ENCODE data around the gene HSPA1B.
"Not testable (repeated sequence)": the region's sequence is repeated elsewhere in the genome, so short reads cannot be mapped to it uniquely, and the experiment has no call there.

The HSPA1B gene

DNA sequence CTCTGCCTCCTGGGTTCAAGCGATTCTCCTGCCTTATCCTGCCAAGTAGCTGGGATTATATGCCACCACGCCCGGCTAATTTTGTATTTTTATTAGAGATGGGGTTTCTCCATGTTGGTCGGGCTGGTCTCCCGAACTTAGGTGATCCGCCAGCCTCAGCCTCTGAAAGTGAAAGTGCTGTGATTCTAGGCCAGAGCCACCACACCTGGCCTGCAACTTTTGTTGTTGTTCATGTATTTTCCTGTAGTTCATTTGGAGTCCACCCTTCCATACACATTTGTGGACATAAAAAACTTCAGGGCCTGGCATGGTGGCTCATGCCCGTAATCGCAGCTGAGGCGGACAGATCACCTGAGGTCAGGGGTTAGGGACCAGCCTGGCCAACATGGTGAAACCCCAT, 14.5 kb downstream of the HSPA1B start:
- DNase-seq, result no peak
- no peaks in the 10 kb centered on the region for H3K9me3 Mint-ChIP-seq
- peaks cover 33% of the 10 kb centered on the region for H3K4me1 Mint-ChIP-seq
- peaks cover 39% of the 10 kb centered on the region for H3K36me3 Mint-ChIP-seq
- H3K27me3 Mint-ChIP-seq, result no peaks in the 10 kb centered on the region
- CTCF ChIA-PET, result no interaction called here
- no peak overlapping the region for H3K4me3 Mint-ChIP-seq
- H3K27ac Mint-ChIP-seq, result peak overlapping the region; percentile 79

DNA sequence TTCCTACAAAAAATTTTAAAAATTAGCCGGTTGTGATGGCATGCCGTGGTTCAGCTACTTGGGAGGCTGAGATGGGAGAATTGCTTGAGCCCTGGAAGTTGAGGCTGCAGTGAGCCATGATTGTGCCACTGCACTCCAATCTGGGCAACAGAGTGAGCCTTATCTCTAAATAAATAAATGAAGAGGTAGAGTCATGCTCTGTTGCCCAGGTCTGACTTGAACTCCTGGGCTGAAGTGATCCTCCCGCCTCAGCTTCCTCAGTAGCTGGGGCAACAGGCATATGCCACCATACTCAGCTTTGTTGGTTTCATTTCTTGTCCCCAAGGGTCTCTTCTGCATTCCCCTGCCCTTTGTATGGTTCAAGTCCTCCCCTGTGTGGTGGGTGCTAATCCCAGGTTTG, 17.0 kb downstream of the HSPA1B start:
- H3K36me3 Mint-ChIP-seq, result peaks cover 23% of the 10 kb centered on the region
- peaks cover 11% of the 10 kb centered on the region for H3K4me1 Mint-ChIP-seq
- CTCF ChIA-PET, result no interaction called here

DNA sequence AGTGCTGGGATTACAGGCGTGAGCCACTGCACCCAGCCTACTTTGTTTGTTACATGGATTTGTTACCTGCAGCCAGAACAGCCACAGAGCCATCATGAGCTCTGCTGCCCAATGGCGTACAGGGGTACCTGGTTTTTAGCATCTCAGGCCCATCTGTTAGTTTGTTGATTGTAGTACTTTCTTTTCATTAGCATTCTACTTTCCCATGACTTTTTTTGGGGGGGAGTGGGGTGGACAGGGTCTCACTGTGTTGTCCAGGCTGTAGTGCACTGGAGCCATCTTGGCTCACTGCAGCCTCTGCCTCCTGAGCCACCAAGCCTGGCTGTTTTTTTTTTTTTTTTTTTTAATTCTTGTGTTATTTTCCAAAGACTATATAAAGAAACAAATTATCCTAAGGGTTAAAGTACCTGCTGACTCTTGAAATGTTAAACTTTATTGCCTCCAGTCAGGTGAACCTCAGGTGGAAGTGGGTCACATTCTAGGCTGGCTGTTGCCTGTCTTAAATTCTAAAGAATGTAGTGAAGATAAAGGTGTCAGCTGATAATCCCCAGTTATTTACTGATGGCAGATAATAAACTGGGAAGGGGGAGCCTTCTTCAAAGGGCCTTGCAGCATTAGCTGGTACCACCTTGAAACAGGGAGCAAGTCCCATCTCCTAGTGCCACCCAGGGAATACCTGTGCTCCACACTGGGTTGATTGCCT, 19.9 kb downstream of the HSPA1B start:
- no peak overlapping the region for H3K27ac Mint-ChIP-seq
- H3K4me1 Mint-ChIP-seq, result no peaks in the 10 kb centered on the region
- no peaks in the 10 kb centered on the region for H3K27me3 Mint-ChIP-seq
- CTCF ChIA-PET, result no interaction called here
- no peak overlapping the region for H3K4me3 Mint-ChIP-seq
- no peak for DNase-seq
- peaks cover 9% of the 10 kb centered on the region for H3K36me3 Mint-ChIP-seq
- H3K9me3 Mint-ChIP-seq, result peaks cover under 1% of the 10 kb centered on the region

More for the DNA sequence above, 17.0 kb downstream of the HSPA1B start:
- Mint-ChIP-seq H3K9me3 (no peaks in the 10 kb centered on the region), H3K27me3 (no peaks in the 10 kb centered on the region), H3K27ac (no peak overlapping the region), H3K4me3 (no peak overlapping the region)
- DNase-seq, result no peak

DNA sequence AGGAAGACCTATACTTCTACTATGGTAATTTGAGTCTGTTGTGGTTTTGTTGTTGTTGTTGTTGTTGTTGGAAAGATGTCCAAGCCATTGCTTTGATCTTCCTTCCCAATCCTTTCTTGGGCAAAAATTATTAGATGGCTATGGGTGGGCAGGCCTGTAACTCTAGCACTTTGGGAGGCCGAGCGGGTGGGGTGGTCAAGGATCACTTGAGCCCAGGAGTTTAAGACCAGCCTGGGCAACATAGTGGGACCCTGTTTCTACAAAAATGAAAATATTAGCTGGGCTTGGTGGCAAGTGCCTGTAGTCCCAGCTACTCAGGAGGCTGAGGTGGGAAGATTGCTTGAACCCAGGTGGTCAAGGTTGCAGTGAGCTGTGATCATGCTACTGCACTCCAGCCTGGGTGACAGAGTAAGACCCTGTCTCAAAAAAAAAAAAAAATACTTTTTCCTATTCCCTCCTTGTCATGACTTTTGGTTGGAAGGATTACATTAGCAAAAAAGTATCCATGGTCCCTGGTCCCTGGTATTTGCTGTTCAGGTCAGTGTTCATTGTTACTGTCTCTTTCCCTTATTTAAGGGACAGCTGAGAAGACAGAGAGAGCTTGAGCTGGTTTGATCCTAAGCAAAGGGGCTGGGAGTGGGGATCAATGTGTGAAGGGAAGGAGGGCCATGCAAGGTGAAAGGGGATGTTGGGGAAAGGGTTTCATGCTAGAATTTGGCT, 23.4 kb downstream of the HSPA1B start:
- Mint-ChIP-seq H3K27me3 (no peaks in the 10 kb centered on the region), H3K9me3 (peaks cover 6% of the 10 kb centered on the region), H3K4me3 (no peak overlapping the region), H3K27ac (no peak overlapping the region), H3K36me3 (peaks cover 3% of the 10 kb centered on the region), H3K4me1 (peaks cover 2% of the 10 kb centered on the region)
- CTCF ChIA-PET, result no interaction called here
- DNase-seq, result no peak

DNA sequence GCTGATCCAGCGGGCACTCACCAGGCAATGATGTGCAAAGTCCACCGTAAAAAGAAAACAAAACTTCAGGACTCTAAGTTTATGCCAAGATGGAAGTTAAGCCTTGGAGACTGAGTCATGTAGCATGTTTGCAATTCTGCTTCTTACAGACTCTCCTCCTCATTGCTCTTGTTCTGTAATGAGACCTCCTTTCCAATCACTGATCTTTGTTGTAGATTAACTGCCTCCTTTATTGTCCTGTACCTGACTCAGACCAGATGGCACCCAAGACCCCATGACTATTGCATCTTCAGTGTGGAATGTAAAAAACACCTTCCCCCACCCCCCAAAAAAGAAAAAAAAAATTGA, 23.9 kb downstream of the HSPA1B start:
- no peaks in the 10 kb centered on the region for H3K27me3 Mint-ChIP-seq
- H3K9me3 Mint-ChIP-seq, result peaks cover 6% of the 10 kb centered on the region
- CTCF ChIA-PET, result no interaction called here
- no peak overlapping the region for H3K27ac Mint-ChIP-seq
- DNase-seq, result no peak
- H3K4me1 Mint-ChIP-seq, result peaks cover 2% of the 10 kb centered on the region
- H3K36me3 Mint-ChIP-seq, result peaks cover 3% of the 10 kb centered on the region
- H3K4me3 Mint-ChIP-seq, result no peak overlapping the region

DNA sequence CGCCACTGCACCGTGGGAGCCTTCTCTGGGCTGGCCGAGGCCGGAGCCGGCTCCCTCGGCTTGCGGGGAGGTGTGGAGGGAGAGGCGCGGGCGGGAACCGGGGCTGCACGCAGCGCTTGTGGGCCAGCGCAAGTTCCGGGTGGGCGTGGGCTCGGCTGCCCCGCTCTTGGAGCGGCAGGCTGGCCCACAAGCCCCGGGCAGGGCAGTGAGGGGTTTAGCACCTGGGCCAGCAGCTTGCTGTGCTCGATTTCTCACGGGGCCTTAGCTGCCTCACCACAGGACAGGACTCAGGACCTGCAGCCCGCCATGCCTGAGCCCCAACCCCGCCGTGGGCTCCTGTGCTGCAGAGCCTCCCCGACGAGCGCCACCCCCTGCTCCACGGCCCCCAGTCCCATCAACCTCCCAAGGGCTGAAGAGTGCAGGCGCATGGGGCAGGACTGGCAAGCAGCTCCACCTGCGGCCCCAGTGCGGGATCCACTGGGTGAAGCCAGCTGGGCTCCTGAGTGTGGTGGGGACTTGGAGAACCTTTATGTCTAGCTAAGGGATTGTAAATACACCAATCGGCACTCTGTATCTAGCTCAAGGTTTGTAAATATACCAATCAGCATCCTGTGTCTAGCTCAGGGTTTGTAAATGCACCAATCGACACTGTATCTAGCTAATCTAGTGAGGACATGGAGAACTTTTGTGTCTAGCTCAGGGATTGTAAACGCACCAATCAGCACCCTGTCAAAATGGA, 24.6 kb downstream of the HSPA1B start:
- not testable (repeated sequence) for DNase-seq, H3K27me3 Mint-ChIP-seq, H3K36me3 Mint-ChIP-seq, H3K4me1 Mint-ChIP-seq, H3K9me3 Mint-ChIP-seq, H3K4me3 Mint-ChIP-seq, H3K27ac Mint-ChIP-seq
- CTCF ChIA-PET, result interaction anchor here (0.8 kb wide), 1 partner anchor 11 kb away, joined by 3 read pairs; the partner anchor contains the start of gene NEU1

DNA sequence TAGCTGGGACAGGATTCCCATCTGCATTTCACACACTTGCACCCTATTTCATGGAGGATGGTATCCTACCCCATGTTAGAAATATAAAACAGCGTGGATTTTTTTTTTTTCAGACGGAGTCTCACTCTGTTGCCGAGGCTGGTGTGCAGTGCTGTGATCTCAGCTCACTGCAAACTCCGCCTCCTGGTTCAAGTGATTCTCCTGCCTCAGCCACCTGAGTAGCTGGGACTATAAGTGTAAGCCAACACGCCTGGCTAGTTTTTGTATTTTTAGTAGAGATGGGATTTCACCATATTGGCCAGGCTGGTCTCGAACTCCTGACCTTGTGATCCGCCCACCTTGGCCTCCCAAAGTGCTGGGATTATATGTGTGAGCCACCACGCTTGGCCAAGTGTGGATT, 30.2 kb downstream of the HSPA1B start:
- H3K27ac Mint-ChIP-seq, H3K4me3 Mint-ChIP-seq, DNase-seq, CTCF ChIA-PET, H3K27me3 Mint-ChIP-seq, H3K9me3 Mint-ChIP-seq: not testable (repeated sequence)
- Mint-ChIP-seq H3K4me1 (peaks cover 12% of the 10 kb centered on the region), H3K36me3 (peaks cover 16% of the 10 kb centered on the region)

DNA sequence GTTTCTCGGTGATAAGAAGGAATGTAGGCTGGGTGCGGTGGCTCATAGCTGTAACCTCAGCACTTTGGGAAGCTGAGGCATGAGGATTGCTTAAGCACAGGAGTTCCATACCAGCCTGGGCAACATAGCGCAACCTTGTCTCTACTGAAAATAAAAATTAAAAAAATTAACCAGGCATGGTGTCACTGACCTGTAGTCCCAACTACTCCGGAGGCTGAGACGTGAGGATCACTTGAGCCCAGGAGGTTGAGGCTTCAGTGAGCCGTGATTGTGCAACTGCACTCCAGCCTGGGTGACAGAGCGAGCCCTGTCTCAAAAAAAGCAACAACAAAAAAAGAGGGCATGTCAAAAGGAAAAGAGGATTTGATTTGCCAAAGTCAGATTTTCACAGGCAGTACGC, 31.2 kb downstream of the HSPA1B start:
- H3K4me1 Mint-ChIP-seq, result peaks cover 15% of the 10 kb centered on the region
- H3K27me3 Mint-ChIP-seq, result no peaks in the 10 kb centered on the region
- peaks cover 16% of the 10 kb centered on the region for H3K36me3 Mint-ChIP-seq
- H3K4me3 Mint-ChIP-seq, result no peak overlapping the region
- no peak for DNase-seq
- H3K27ac Mint-ChIP-seq, result no peak overlapping the region
- CTCF ChIA-PET, result no interaction called here
- no peaks in the 10 kb centered on the region for H3K9me3 Mint-ChIP-seq

DNA sequence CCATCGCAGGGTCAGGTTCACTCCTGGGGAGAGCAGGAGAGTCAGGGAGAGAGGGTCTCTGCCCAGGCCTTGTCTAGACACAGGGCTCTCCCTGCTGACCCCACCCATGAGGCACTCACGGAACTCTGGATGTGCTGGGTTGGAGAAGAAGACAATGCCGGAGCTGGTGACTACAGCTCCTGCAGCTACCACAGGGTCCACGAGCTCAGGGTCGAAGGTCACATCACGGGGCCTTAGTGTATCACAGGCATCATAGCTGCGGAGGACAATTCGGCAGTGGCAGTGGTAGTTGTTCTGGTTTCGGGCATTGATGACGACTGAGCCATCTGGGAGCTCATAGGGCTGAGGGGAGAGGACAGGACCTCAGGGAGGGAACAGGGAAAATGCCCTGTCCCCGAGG, 32.4 kb downstream of the HSPA1B start:
- Mint-ChIP-seq H3K27me3 (no peaks in the 10 kb centered on the region), H3K4me1 (peaks cover 24% of the 10 kb centered on the region), H3K27ac (no peak overlapping the region), H3K9me3 (no peaks in the 10 kb centered on the region), H3K4me3 (peak overlapping the region; percentile 19), H3K36me3 (peaks cover 16% of the 10 kb centered on the region)
- no peak for DNase-seq
- CTCF ChIA-PET, result interaction anchor here (0.6 kb wide), 1 partner anchor 22 kb away, joined by 5 read pairs; no protein-coding TSS in a partner anchor

DNA sequence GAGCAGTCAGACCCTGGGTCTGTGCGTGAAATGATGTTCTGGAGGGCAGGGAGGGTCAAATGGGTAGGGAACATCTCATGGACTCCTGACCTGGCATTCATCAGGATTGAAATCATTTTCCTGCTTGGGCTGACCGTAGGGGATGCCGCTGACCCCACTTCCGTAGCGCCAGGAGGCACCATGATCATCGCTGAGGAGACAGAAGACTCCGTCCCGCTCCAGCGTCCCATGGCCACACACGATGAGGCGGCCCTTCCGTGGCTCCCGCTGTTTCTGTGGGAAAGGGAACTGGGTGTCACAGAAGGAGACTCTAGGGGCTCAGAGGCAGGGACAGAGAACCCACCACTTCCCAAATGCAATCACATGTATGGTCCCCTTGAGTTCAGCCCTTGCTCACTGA, 32.8 kb downstream of the HSPA1B start:
- Mint-ChIP-seq H3K27me3 (peaks cover 4% of the 10 kb centered on the region), H3K9me3 (no peaks in the 10 kb centered on the region), H3K36me3 (peaks cover 14% of the 10 kb centered on the region), H3K27ac (no peak overlapping the region), H3K4me1 (peaks cover 28% of the 10 kb centered on the region), H3K4me3 (no peak overlapping the region)
- DNase-seq, result no peak
- CTCF ChIA-PET, result no interaction called here

DNA sequence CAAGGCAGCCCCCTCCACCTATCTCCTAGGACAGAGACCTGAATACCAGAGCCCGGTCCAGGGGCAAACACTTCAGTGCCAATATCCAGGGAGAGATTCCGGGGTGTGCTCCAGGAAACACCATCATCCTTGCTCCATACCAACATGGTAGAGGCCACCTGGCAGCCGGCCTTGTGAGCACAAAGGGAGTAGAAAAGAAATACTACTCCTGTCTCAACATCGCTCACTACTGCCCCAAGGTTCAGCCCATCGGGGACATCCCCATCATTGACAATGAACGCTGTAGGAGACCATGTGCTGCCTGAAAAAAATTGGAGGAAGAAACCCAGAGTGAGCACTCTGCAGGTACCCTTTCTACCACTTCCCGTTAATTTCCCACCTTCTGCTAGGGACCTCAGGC, 33.6 kb downstream of the HSPA1B start:
- peaks cover 14% of the 10 kb centered on the region for H3K36me3 Mint-ChIP-seq
- peaks cover 28% of the 10 kb centered on the region for H3K4me1 Mint-ChIP-seq
- H3K4me3 Mint-ChIP-seq, result peak overlapping the region; percentile 88
- no peak overlapping the region for H3K27ac Mint-ChIP-seq
- CTCF ChIA-PET, result no interaction called here
- DNase-seq, result no peak
- peaks cover 12% of the 10 kb centered on the region for H3K27me3 Mint-ChIP-seq
- H3K9me3 Mint-ChIP-seq, result no peaks in the 10 kb centered on the region

DNA sequence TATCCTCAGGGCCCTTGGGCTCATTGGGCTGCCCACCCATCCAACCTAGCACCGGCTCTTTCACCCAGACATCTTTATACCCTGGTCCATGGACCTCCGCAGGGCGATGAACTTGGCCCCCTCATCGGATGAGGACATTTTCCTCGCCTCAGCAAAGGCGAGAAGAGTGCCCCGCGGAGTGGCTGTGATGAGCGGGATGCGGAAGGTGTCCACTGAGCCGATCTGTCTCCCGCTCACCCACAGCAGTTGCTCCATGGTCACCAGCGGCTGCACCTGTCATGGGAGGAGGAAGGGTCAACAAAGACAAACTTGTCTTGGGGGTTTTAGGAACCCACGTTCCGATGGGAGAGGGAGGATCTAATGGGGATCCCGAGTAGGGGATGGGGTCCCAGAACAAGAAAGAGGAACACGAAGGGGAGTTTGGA, 34.4 kb downstream of the HSPA1B start:
- H3K9me3 Mint-ChIP-seq, result no peaks in the 10 kb centered on the region
- peaks cover 14% of the 10 kb centered on the region for H3K36me3 Mint-ChIP-seq
- CTCF ChIA-PET, result no interaction called here
- no peak for DNase-seq
- peaks cover 28% of the 10 kb centered on the region for H3K4me1 Mint-ChIP-seq
- H3K4me3 Mint-ChIP-seq, result peak overlapping the region; percentile 88
- peak overlapping the region; percentile 87 for H3K27ac Mint-ChIP-seq
- peaks cover 12% of the 10 kb centered on the region for H3K27me3 Mint-ChIP-seq

DNA sequence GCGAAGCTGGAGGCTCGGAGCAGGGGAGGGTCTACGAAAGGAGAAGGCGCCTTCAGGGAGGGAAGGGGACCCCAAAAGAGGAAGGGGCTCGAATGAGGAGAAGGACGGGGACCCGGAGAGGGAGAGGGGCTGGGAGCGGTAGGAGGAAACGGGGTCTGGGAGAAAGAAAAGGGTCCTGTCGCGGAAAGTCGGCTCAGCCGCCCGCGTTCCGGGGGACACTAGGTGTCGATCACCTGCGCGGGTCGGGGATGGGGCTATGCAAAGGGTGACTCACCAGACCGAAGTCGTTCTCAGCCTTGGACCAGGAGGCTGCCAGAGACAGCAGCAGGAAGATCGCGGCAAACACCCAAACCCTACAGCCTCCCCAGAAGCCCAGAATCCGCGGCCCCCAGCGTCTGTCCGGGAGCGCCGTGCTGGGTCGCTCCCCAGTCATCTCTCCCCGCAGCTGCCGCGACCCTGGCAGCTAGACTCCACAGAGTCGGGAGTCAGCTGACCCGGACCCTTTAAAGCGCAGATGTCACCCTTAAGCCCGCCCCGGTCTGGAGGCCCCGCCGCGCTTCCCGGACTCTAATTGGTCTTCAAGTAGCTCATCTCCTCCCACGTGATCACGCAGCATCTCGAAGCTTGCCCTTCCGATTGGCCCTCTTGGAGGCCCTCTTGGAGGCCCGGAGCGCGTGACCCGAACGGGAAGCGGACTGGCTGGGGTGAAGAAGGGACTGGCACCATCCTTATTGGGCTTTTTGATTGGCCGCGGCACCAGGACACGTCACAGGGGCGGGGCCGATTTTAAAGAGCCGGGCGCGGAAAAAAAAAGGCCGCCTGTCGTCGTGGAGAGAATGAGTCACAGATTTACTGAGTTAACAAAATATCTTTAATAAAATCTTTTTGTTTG, 35.1 kb downstream of the HSPA1B start, which contains the start of gene NEU1:
NEU1 (minus strand) TSS at position 478 of the 892 bp plus-strand sequence; CDS start at position 433, 45 bp downstream.
- H3K4me1 Mint-ChIP-seq, result peaks cover 28% of the 10 kb centered on the region
- CTCF ChIA-PET, result interaction anchor here (0.6 to 1.6 kb wide), 12 partner anchors 10 to 320 kb away, joined by 3 to 5 read pairs (median 4); partner anchors contain the start of gene EHMT2
- peak; percentile 100 for DNase-seq
- peak within 1 kb of the TSS; percentile 88 for H3K4me3 Mint-ChIP-seq
- peaks cover 12% of the 10 kb centered on the region for H3K27me3 Mint-ChIP-seq
- H3K27ac Mint-ChIP-seq, result peak within 1 kb of the TSS; percentile 87
- H3K36me3 Mint-ChIP-seq, result peaks cover 12% of the 10 kb centered on the region
- no peaks in the 10 kb centered on the region for H3K9me3 Mint-ChIP-seq

Data from activated naive CD4-positive, alpha-beta T cell treated with anti-CD3 and anti-CD28 coated beads, Interleukin-2, amount 10 ng/mL, durations not matched to agents 7 days and 5 days (primary cell).